Upper lobe of left lung (tissue), 6 donors: ENCODE measurements around the gene DCAF8. TPM values are rescaled to one million over a fixed set of nuclear protein-coding genes. Genes with fewer than 3 reads are reported as not detected.
A peak's percentile ranks its signal among the peaks of the same experiment; 100 is the strongest.

Experiments used
- ATAC-seq, 2 donors: fragments of 200-7000 bp; cut with Tn5 transposase; one replicate each; pipeline ENCODE4 v1.9.1; 2022; ENCODE audit warnings: mild to moderate bottlenecking in 2 of 2, moderate library complexity in 2 of 2; ENCODE audit not compliant: low FRiP score in 2 of 2
- DNase-seq, 2 donors: peaks; one replicate each; pipeline ENCODE4 v3.0.0-alpha.2; 2019 to 2020
- H3K27ac ChIP-seq, 4 donors: fragments of 200-600 bp; sonication (generic); one replicate each; pipeline ENCODE4 v1.5.1; 2016 to 2019
- H3K27me3 ChIP-seq, 4 donors: fragments of 200-600 bp; sonication (generic); one replicate each; pipeline ENCODE4 v1.5.1; 2017 to 2019
- H3K36me3 ChIP-seq, 4 donors: fragments of 200-600 bp; sonication (generic); one replicate each; pipeline ENCODE4 v1.5.1; 2016 to 2019
- H3K4me1 ChIP-seq, 4 donors: fragments of 200-600 bp; sonication (generic); one replicate each; pipeline ENCODE4 v1.5.1; 2018 to 2019
- H3K4me3 ChIP-seq, 4 donors: fragments of 200-600 bp; sonication (generic); one replicate each; pipeline ENCODE4 v1.5.1; 2017 to 2019; ENCODE audit warnings: mild to moderate bottlenecking in 2 of 4, moderate library complexity in 1 of 4
- H3K9me3 ChIP-seq, 4 donors: fragments of 200-600 bp; sonication (generic); one replicate each; pipeline ENCODE4 v1.5.1; 2018 to 2019
- CTCF ChIP-seq, 6 experiments: fragments of 450-650 bp in 4 of 6; fragments of 200-600 bp in 2 of 6; sonication (generic) in 2 of 6; IDR thresholded peaks; one replicate each; pipeline ENCODE4 v1.5.1; 2016 to 2019; ENCODE audit warnings: antibody characterized with exemption in 6 of 6
- EP300 ChIP-seq, 4 donors: sonication (generic); formaldehyde crosslinking; IDR thresholded peaks; one replicate each; pipeline ENCODE4 v1.5.1; 2017; ENCODE audit warnings: antibody characterized with exemption in 4 of 4, control low read depth in 2 of 4
- POLR2A ChIP-seq, 4 donors: fragments of 450-650 bp; IDR thresholded peaks; one replicate each; pipeline ENCODE4 v1.5.1; 2016 to 2017; ENCODE audit warnings: antibody characterized with exemption in 4 of 4, mild to moderate bottlenecking in 2 of 4
- POLR2AphosphoS5 ChIP-seq, 2 donors: sonication (generic); formaldehyde crosslinking; IDR thresholded peaks; one replicate each; pipeline ENCODE4 v1.5.1; 2017; ENCODE audit warnings: antibody characterized with exemption in 2 of 2
- WGBS, 2 donors: methylation state at CpG; one replicate each; pipeline ENCODE4 v1.1.5; 2017 to 2018; 5-methylcytosine and 5-hydroxymethylcytosine counted together
- total RNA-seq, 6 donors: library from RNA; depleted of rRNA in 4 of 6; stranded (reverse); fragments of >200 nt in 4 of 6; gene quantifications; one replicate each; pipeline versions ENCODE4 v1.1.0 to v1.2.1, GENCODE V29; 2016 to 2021
- donor health status: DM: no; HTN: no; CAD: no; lungs with moderate emphysema.
- donor health status: DM: no; HTN: yes; CAD: no; lungs with severe emphysema.

Gene DCAF8
- total RNA-seq, 6 donors from 2014 or later, result 108 to 340 (median 155) TPM

GRCh38 chr1:160219062-160219929 lies 43.1 kb downstream of the DCAF8 start:
- H3K4me1 ChIP-seq, result peaks cover 11 to 33% (median 17%) of the 10 kb centered on the region in 4 donors
- peaks cover 27 to 97% (median 82%) of the 10 kb centered on the region in 4 donors for H3K36me3 ChIP-seq

GRCh38 chr1:160217481-160218051 lies 44.8 kb downstream of the DCAF8 start:
- H3K27me3 ChIP-seq, result no peaks in the 10 kb centered on the region
- DNase-seq (peak in 1 of 2 donors; percentile 34), ATAC-seq (no peak)
- H3K27ac ChIP-seq, result peak overlapping the region in 2 of 4 donors; percentile 42 to 65
- H3K9me3 ChIP-seq, result no peaks in the 10 kb centered on the region
- 61 to 62% methylated on average over 9 to 10 of the region's 10 CpGs for WGBS, 2 donors
- peaks cover 22 to 97% (median 83%) of the 10 kb centered on the region in 4 donors for H3K36me3 ChIP-seq
- peaks cover 11 to 33% (median 17%) of the 10 kb centered on the region in 4 donors for H3K4me1 ChIP-seq
- TF ChIP-seq POLR2A (IDR thresholded peaks at IDR 0.05) (no peak), EP300 (IDR thresholded peaks at IDR 0.05) (no peak), CTCF (IDR thresholded peaks at IDR 0.05) (no peak), POLR2AphosphoS5 (IDR thresholded peaks at IDR 0.05) (no peak)
- no peak overlapping the region for H3K4me3 ChIP-seq

More at GRCh38 chr1:160219062-160219929, 43.1 kb downstream of the DCAF8 start:
- TF ChIP-seq CTCF (IDR thresholded peaks at IDR 0.05) (peak; percentile 24 to 52 (median 34)), POLR2A (IDR thresholded peaks at IDR 0.05) (no peak)
- no peaks in the 10 kb centered on the region for H3K27me3 ChIP-seq
- 58 to 65% methylated on average over 4 of the region's 4 CpGs for WGBS, 2 donors
- no peak overlapping the region for H3K4me3 ChIP-seq
- H3K27ac ChIP-seq, result peak overlapping the region in 2 of 4 donors; percentile 13 to 65
- DNase-seq (no peak), ATAC-seq (peak in 1 of 2 donors; percentile 71)
- no peaks in the 10 kb centered on the region for H3K9me3 ChIP-seq

- peaks cover 30 to 98% (median 83%) of the 10 kb centered on the region in 4 donors for H3K36me3 ChIP-seq
- H3K27me3 ChIP-seq, result no peaks in the 10 kb centered on the region
- H3K27ac ChIP-seq, result peak overlapping the region in 1 of 4 donors; percentile 20
- peaks cover 11 to 30% (median 17%) of the 10 kb centered on the region in 4 donors for H3K4me1 ChIP-seq
- DNase-seq (no peak), ATAC-seq (no peak)
- no peak for TF ChIP-seq POLR2AphosphoS5 (IDR thresholded peaks at IDR 0.05)
- TF ChIP-seq EP300 (IDR thresholded peaks at IDR 0.05), result no peak
- no peak for TF ChIP-seq CTCF (IDR thresholded peaks at IDR 0.05)
- H3K4me3 ChIP-seq, result no peak overlapping the region
- H3K9me3 ChIP-seq, result no peaks in the 10 kb centered on the region
Observed at GRCh38 chr1:160216301-160216700, 46.0 kb downstream of the DCAF8 start.

- TF ChIP-seq POLR2A (IDR thresholded peaks at IDR 0.05) (no peak), EP300 (IDR thresholded peaks at IDR 0.05) (no peak), CTCF (IDR thresholded peaks at IDR 0.05) (no peak), POLR2AphosphoS5 (IDR thresholded peaks at IDR 0.05) (no peak)
- H3K36me3 ChIP-seq, result peaks cover 27 to 94% (median 77%) of the 10 kb centered on the region in 4 donors
- peaks cover 23 to 45% (median 30%) of the 10 kb centered on the region in 4 donors for H3K4me1 ChIP-seq
- H3K4me3 ChIP-seq, result no peak overlapping the region
- no peaks in the 10 kb centered on the region for H3K27me3 ChIP-seq
- peak overlapping the region in 1 of 4 donors; percentile 23 for H3K27ac ChIP-seq
- no peak for ATAC-seq
- no peaks in the 10 kb centered on the region for H3K9me3 ChIP-seq
- DNase-seq, result no peak
- 76 to 78% methylated on average over 3 of the region's 3 CpGs for WGBS, 2 donors
Observed at GRCh38 chr1:160214481-160215140, 47.7 kb downstream of the DCAF8 start.
